Adrenal gland (tissue), 5 donors: ENCODE data around the gene KIF26B.

Source experiments
- CTCF ChIP-seq, 6 experiments: fragments of 450-650 bp in 4 of 6; fragments of 200-600 bp in 2 of 6; sonication (generic) in 1 of 6; IDR thresholded peaks; 1 replicate in 5 of 6; 2 replicates in 1 of 6; pipeline versions ENCODE4 v1.5.1 to v1.8.0; 2016 to 2021; ENCODE audit warnings: antibody characterized with exemption in 6 of 6, mild to moderate bottlenecking in 2 of 6, moderate library complexity in 1 of 6
- POLR2A ChIP-seq, 2 donors: fragments of 450-650 bp; IDR thresholded peaks; one replicate each; pipeline ENCODE4 v1.6.1; 2017; ENCODE audit warnings: antibody characterized with exemption in 2 of 2, mild to moderate bottlenecking in 2 of 2, moderate library complexity in 1 of 2
- donor health status: DM: no; HTN: no; CAD: no.

GRCh38 chr1:245444147-245444828, 289.5 kb downstream of the KIF26B start:
- TF ChIP-seq CTCF (IDR thresholded peaks at IDR 0.05) (no peak), POLR2A (IDR thresholded peaks at IDR 0.05) (no peak)
